Upper lobe of left lung (tissue), 4 donors: ENCODE results near the gene ARVCF.

Experiments used
- CTCF ChIP-seq, 6 experiments: fragments of 450-650 bp in 4 of 6; fragments of 200-600 bp in 2 of 6; sonication (generic) in 2 of 6; IDR thresholded peaks; one replicate each; pipeline ENCODE4 v1.5.1; 2016 to 2019; ENCODE audit warnings: antibody characterized with exemption in 6 of 6
- EP300 ChIP-seq, 4 donors: sonication (generic); formaldehyde crosslinking; IDR thresholded peaks; one replicate each; pipeline ENCODE4 v1.5.1; 2017; ENCODE audit warnings: antibody characterized with exemption in 4 of 4, control low read depth in 2 of 4
- POLR2AphosphoS5 ChIP-seq, 2 donors: sonication (generic); formaldehyde crosslinking; IDR thresholded peaks; one replicate each; pipeline ENCODE4 v1.5.1; 2017; ENCODE audit warnings: antibody characterized with exemption in 2 of 2

GRCh38 chr22:19961868-19962245, 54.8 kb downstream of the ARVCF start:
- no peak for TF ChIP-seq POLR2AphosphoS5 (IDR thresholded peaks at IDR 0.05)
- TF ChIP-seq CTCF (IDR thresholded peaks at IDR 0.05) = no peak
- TF ChIP-seq EP300 (IDR thresholded peaks at IDR 0.05) = no peak
